Measurements from ENCODE around the gene SPC24.

DNA sequence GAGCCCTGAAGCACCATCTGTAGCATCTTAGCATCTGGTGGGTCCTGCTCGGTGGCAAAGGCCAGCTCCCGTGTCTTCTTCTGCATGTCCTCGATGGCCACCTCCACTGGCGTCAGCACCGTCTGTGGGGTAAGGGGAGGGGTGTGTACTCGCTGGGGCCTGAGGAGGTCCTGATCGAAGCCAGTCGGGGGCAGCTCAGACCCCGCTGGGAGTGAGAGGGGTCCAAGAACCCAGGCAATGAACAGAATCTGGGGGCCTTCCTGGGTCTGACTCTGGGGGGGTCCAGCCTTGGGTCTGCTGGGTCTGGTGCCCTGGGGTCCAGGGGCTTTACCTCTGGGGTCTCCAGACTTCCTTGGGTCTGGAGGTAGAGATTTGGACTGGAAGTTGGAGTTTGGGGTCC, 45.3 kb upstream of the SPC24 start:
- TF ChIP-seq CTCF (IDR thresholded peaks at IDR 0.05) = no peak
- TF ChIP-seq EZH2 (IDR thresholded peaks at IDR 0.05; ENCODE audit: borderline replicate concordance, insufficient read depth, low read depth, low read length, poor library complexity, severe bottlenecking) = no peak

All from B cell (primary cell).